Left renal cortex interstitium (tissue), 4 donors: ENCODE measurements around the gene COLGALT1. TPM values are rescaled to one million over a fixed set of nuclear protein-coding genes. Genes with fewer than 3 reads are reported as not detected.
"Not testable (repeated sequence)": the region's sequence is repeated elsewhere in the genome, so short reads cannot be mapped to it uniquely, and the experiment has no call there.

Source experiments
- DNase-seq, 4 donors: peaks; one replicate each; pipeline ENCODE4 v3.0.0-alpha.2; 2013; ENCODE audit warnings: low read depth in 4 of 4, low spot score in 2 of 4, missing footprints in 1 of 4
- polyA plus RNA-seq, 4 donors: library from polyadenylated mRNA; unstranded; fragments of 120-200 nt; gene quantifications; one replicate each; pipeline ENCODE4 v1.2.1, GENCODE V29; 2013; ENCODE audit not compliant: insufficient read length in 4 of 4

COLGALT1 gene
- polyA plus RNA-seq, 4 donors = 44.7 to 64.4 (median 52.7) TPM

- DNase-seq = no peak
Observed at GRCh38 chr19:17590866-17591265, 35.4 kb downstream of the COLGALT1 start.

GRCh38 chr19:17594296-17594695 lies 38.8 kb downstream of the COLGALT1 start:
- DNase-seq = not testable (repeated sequence)

- DNase-seq = not testable (repeated sequence)
Observed at GRCh38 chr19:17598063-17598462, 42.6 kb downstream of the COLGALT1 start.

DNA sequence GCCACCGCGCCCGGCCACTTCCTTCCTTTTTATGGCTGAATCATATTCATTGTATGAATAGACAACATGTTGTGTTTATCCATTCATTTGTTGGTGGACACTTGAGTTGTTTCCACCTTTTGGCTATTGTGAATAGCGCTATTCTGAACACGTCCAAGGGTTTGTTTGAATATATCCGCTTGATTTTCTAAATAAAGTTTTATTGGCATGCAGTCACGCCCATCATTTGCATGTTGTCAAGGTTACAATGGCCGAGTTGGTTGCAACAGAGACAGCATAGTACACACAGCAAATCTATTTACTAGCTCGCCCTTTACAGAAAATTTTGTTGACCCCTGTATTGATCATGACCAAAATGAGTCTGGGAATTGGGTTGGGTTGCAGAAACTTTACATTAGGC lies 43.5 kb downstream of the COLGALT1 start:
- no peak for DNase-seq

DNA sequence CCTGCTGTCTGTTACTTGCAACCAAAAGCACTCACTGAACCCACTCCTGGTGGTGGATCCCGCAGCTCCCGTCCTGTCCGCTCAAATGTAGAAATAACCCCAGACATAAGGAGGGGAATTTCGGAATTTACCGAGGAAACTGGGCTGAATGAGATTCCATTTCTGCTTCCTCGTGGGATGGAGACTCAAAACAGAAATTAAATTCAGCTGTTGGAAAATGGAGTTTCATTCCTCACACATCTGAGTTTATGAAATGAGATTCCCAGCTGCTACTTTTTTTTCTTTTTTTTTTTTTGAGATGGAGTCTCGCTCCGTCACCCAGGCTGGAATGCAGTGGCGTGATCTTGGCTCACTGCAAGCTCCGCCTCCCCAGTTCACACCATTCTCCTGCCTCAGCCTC lies 44.3 kb downstream of the COLGALT1 start:
- no peak for DNase-seq

DNA sequence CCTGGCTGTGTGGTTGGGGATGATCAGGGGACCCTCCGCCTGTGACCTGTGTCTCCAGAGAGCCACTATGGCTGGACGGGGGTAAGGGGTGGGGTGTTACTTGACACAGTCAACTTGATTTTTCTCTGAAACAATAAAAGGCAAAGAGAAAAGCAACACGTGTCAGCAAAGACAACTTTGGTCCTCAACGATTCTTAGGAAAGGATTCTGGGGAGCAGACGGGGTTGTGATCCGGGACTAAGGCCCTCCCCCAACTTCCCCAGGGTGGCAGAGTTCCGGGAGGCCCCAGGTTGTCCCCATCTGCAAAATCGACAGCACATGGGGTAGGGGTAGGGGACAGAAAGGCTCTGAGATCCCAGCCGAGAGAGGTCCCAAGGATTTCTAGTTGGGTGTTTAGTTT lies 46.2 kb downstream of the COLGALT1 start:
- no peak for DNase-seq

- no peak for DNase-seq
Observed at GRCh38 chr19:17602217-17602616, 46.8 kb downstream of the COLGALT1 start.

DNA sequence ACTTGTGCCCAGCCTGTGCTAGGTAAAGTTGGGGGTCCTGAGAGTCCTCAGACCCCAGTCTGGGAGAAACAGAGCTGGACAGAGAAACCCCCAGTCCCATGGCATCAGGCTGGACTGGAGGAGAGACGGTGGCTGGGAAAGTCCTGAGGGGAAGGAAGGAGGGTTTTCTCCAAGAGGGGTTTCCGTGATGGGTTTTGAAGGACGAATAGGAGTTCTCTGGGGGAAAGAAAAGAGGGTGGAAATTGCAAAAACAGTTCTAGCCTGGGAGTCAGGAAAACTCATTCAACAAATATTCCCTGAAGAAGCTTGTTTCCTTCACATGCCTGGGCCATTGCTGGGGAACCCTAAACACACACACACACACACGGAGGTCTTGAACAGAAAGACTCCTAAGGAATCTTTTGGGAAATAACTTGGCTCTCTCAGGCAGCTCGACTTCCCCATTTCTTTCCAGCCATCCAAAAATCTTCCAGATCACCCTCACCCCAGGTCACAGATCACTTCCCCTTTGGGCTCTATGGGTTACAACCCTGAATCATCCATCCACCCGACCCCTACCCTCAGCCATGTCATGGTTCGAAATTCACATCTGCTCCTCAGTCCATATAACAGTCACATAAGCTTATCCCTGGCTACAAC lies 47.5 kb downstream of the COLGALT1 start:
- no peak for DNase-seq

DNA sequence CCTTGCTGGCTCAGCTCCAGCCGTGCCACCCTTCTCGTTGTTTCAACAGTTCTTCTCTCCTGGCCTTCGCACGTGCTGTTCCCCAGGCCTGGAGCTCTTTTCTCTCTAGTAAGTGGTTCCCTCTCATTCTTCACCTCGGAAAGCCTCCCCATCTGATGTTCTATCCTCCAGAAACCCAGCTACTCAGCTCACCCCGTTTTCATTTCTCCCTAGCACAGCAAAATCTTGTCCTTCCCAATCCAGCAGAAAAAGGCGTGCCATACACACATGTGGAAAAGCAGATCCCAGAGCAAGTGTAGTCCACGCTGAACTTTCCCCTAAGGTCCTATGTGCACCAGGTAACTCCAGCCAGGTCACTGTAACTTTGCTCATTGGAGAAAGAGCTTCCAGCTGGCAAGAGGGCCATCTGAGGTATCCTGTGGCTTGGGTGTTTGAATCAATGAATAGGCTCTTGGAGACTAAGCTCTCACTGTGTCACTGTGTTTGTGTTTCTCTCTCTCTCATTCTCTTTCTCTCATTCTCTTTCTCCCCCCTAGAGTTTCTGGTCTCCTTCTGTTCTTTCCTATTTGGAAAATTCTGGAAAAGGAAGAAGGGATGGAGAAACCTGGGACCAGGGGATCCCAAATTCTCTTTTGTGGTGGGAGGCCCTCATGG lies 49.0 kb downstream of the COLGALT1 start:
- DNase-seq = no peak

DNA sequence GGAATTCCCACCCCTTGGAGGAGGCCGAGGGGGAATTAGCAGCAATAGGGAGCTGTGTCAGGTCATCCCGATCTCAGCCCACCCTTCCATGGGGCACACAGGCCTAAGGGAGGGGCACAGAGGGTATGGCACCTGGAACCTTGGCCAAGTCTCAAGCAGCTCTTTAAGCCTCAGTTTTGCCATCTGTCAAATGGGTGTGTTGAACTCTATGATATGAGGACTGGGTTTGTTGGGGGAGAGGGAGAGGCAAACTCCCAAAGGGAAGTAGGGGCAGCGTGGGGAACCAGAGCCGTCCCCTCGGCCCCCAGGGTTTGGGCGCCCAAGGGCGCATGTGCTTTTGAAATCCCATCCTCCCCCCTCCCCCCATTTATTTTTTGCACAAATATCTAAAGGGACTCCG lies 49.7 kb downstream of the COLGALT1 start:
- DNase-seq = no peak

- peak; percentile 50 to 72 (median 64) for DNase-seq
Observed at GRCh38 chr19:17605761-17606589, 50.5 kb downstream of the COLGALT1 start.

DNA sequence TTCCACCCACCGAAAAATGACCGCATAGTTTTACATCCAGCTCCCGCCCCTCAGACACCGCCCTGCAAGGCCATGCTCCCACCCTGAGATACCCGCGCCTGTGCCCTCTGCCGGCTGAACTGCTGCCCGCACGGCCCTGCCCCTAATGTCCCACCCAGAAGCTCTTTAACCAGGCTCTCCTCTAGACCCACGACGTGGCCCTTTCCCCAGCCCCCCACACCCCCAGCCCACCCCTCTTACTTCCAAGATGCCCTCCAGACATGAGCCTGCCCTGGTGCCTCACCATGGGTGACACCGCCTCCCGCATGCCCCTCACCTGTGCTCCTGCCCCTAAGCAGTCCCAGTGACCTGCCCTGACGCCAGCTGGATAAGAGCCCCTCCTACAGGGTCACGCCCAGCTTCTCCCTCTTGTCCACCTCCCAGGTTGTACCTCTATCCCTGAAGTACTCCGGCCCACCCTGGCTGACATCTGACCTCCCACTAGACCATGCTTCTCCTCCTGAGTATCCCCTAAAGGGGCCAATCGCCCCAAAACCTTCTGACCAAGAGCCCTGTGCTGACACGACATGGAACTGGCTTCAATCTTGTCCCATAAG lies 51.2 kb downstream of the COLGALT1 start:
- no peak for DNase-seq

DNA sequence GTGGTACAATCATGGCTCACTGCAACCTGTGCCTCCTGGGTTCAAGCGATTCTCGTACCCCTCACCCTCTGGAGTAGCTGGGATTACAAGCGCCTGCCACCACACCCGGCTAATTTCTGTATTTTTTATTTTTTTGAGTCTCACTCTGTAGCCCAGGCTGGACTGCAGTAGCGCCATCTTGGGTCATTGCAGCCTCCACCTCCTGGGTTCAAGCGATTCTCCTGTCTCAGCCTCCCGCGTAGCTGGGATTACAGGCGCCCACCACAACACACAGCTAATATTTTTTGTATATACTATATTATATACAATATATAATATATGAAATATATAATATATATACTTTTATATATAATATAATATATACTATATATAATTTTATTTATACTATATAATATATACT lies 52.5 kb downstream of the COLGALT1 start:
- no peak for DNase-seq

- no peak for DNase-seq
Observed at GRCh38 chr19:17610384-17610783, 54.9 kb downstream of the COLGALT1 start.

- no peak for DNase-seq
Observed at GRCh38 chr19:17611462-17612244, 56.2 kb downstream of the COLGALT1 start.

DNA sequence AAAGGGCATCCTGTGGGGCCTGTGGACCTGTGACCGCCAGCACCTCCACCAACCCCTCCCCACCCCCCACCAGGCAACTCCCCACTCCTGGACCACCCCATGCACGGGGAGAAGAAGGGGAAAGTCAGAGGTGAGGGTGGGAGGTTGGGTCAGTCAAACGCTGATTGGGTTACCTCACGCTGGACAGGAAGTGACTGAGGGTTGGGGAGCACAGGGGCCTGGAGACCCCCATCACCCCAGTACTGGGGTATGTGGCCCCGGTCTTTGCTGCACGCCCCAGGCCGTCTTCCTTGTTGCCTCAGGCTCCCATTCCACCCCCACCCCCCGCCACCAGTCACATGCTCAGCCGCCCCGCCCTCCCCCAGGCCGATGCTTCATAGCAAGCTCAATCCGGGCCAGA lies 59.0 kb downstream of the COLGALT1 start:
- DNase-seq = no peak

DNA sequence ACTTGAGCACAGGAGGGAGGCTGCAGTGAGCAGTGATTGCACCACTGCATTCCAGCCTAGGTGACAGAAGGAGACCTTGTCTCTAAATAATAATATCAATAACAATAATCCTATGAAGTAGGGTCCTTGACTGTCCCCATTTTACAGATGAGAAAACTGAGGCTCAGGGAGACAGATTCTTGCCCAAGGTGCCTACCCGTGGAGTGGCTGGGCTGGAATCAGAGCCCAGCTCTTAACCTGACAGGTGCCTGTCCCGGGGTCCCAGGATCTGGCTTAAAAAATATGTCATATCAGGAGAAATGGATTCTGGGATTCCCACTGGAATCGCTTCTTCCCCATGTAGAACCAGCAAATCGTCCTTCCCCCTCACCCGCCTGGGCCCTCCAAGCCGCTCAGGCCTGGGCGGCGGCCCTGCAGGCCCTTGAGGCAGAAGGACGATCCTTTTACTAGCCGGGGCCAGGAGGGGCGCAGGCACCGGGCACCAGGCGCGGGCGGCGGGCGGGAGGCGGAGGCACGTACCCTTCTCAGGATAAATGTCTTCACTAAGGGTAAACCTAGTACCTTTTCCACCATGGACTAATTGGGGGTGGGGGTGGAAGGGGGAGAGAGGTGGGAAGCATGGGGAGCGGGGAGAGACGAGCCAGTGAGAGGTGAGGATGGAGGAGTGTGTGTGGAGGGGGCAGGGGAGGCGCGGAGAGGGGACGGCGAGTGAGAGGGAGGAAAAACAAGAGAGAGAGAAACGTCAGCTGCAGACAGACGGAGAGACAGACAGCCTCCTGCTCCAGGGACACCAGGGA lies 60.6 kb downstream of the COLGALT1 start:
- DNase-seq = no peak

DNA sequence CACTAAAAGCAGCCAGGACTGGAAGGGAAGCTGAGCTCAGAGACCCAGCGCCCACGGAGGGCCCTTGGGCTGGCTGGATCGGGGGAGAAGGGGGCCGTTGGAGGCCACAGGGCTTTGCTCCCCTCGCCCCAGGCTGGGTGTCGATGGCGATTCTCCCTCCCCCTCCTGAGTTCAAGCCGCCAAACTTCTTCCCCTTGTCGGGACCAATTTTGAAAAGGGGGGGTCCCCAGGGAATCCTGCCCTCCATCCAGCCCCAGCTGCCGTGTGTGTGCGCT lies 61.2 kb downstream of the COLGALT1 start:
- DNase-seq = no peak

DNA sequence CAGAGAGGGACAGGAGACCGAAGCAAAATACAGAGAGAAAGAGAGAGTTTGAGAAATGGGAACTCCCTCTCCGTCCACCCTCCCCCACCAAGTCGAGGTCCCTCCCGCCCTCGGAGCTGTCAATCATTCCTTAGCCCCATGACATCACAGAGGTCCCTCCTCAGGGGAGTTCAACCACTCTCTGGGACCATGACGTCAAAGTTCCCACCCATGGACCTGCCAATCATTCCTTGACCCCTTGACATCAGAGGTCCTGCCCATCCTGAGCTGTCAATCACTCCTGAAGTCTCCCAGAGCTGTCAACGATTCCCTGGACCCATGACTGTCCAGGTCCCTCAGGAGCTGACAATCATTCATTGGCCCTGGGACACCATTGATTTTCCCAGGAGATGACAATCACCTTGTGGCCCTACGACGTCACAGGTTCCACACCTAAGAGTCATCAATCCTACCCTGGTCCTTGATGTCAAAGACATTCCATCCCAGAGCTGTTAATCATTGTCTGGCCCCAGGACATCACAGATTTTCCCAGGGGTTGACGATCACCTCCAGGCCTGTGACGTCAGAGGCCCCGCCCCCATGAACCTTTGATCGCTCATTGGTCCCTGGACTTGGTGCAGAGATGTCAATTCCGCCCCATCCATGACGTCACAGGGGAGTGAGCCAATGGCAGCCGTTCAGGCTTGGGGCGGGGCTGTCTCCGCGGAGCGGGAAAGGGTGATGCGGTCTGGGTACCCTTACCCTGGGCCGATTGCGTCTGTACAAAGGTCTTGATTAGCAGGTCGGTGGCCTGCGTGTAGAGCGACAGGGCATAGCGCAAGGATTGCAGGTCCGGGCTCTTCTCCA lies 61.7 kb downstream of the COLGALT1 start:
- DNase-seq = no peak
